Right kidney (tissue), 1 donor: ENCODE measurements around the gene SHLD2.
"Not testable (repeated sequence)": the region's sequence is repeated elsewhere in the genome, so short reads cannot be mapped to it uniquely, and the experiment has no call there.

Experiments used
- DNase-seq: peaks from one replicate; pipeline ENCODE4 v3.0.0-alpha.2; 2016

SHLD2 gene

GRCh38 chr10:87213150-87213765 is 118.3 kb downstream of the SHLD2 start:
- DNase-seq, result not testable (repeated sequence)

GRCh38 chr10:87213806-87214205 is 118.8 kb downstream of the SHLD2 start:
- DNase-seq, result not testable (repeated sequence)

- not testable (repeated sequence) for DNase-seq
Measured at GRCh38 chr10:87216120-87216519, 121.1 kb downstream of the SHLD2 start.

- DNase-seq, result not testable (repeated sequence)
Measured at GRCh38 chr10:87219370-87219769, 124.4 kb downstream of the SHLD2 start.

GRCh38 chr10:87222789-87223188 is 127.8 kb downstream of the SHLD2 start:
- not testable (repeated sequence) for DNase-seq

- DNase-seq, result not testable (repeated sequence)
Measured at GRCh38 chr10:87225148-87225547, 130.1 kb downstream of the SHLD2 start, which contains the start of gene NUTM2A. Gene NUTM2A, plus strand, starts transcription at chr10:87225448. Its CDS starts 383 bp downstream, at chr10:87225831.

DNA sequence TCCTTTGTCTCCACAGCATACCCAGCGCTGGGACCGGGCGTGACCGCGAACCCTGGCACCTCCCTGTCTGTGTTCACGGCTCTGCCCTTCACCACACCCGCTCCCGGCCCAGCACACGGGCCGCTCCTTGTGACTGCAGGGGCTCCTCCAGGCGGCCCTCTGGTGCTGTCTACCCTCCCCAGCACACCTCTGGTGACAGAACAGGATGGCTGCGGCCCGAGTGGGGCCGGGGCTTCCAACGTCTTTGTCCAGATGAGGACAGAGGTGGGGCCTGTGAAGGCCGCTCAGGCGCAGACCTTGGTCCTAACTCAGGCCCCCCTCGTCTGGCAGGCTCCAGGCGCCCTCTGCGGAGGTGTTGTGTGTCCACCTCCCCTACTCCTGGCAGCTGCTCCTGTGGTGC is 133.2 kb downstream of the SHLD2 start:
- DNase-seq, result not testable (repeated sequence)

DNA sequence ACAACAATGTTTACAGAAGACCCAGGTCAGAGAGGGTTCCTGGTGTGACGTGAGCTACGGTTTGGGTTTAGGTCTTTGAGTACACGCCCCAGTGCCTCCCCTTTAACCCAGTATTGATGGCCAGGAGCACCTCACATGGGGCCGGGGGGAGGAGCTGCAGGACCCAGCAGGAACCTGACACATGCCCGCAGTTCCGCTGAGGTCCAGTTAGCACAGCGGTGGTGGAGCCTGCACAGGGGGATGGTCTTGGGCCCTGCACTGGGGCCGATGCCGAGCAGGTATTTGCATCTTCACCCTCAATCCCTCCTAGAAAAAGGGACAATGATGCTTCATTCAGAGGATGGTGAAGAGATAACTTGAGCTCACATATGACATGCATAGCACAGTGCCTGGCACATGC is 134.2 kb downstream of the SHLD2 start:
- not testable (repeated sequence) for DNase-seq

GRCh38 chr10:87234854-87235253 is 139.8 kb downstream of the SHLD2 start:
- DNase-seq, result not testable (repeated sequence)

GRCh38 chr10:87237244-87237643 is 142.2 kb downstream of the SHLD2 start:
- not testable (repeated sequence) for DNase-seq

DNA sequence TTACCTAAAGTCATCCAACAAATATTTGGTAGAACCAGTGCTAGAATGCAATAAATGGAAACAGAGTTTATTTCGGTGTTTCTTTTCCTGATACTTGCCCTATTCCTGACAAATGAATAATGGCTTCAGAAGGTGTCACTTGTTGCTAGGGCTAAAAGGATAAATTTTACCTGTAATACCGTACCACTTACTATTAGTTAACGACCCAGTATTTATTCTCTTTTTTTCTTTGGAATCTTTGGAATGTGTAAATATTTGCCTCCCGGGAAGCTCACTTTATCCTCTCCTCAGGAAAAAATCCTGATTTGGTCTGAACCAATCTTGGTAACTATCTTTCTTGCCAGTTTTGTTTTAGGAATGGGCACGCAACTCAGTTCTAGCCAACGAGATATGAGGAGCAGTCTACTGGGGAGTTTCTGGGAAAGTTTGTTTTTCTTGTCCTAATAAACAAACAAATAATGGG is 144.4 kb downstream of the SHLD2 start:
- DNase-seq, result not testable (repeated sequence)
